ENCODE measurements around the gene SIPA1L2.

SIPA1L2 gene

DNA sequence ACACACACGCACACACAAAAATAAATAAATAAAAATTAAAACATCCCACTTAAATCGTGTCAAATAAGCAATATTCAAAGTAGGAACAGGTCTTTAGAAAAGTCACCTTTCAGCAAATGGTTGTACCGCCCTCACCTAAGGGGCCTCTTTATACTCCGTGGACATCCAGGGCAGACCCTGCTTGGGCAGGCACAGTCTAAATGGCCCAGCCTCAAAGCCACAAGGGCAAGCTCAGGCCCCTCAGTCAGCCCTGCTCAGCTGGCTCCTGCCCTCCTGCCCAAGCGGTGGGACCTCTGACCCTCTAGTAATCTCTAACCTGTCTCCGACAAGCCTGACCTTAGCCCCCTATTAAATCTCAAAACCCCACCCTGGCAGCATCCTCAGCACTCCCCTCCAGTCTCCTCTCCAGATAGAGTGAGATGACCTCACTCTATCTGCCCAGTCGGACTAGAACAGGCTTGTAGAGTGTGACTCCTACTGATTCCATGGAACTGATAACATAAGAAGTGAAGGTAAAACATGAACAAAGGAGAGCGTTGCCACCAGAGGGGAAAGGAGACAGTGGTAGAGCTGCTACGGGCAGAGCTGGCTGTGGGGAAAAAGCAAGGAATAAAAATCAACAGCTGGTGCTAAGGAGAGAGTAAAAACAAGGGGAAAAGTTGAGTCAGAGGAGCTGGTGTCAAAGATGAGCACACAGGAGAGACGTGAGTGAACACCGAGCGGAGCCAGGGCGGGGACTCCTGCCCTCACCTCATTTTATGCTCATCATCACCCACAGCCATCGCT, 36.0 kb downstream of the SIPA1L2 start:
- DNase-seq (ENCODE audit: extremely low read depth in 1 of 2, low read depth in 1 of 2) = no peak

DNA sequence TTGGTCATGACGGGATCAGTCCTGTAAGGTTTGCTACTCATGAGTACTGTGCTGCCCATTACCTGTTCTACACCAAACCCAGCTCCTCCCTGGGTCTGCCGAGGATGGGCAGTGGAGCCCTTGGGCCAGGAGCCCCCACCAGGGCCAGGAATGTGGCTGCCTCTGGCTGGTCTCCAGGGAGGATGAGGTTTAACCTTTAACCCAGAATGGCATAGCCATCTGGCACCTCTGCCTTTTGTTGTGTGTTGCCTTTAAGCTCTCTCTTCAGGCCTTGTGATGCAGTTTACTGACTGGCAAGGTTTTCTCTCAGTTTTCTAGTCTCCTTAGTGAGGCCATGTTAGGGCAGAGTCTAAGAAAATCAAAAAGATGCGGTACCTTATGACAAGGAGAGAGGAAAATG, 38.6 kb downstream of the SIPA1L2 start:
- DNase-seq (ENCODE audit: extremely low read depth in 1 of 2, low read depth in 1 of 2) = no peak

DNA sequence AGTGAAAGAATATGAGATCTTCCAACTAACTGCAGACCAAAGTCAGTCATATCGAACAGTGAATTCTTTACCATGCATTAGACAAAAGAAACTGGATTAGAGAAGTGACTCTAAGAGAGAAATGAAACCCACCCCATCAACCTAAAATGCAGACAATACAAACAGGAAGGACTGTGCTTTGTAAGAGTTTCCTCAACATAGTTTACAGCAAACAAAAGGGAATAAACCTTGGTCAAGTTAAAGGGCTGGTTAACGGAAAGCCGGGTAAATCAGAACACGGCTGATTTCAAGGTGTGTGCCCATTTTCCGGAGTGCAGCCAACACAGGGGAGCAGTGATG, 39.2 kb downstream of the SIPA1L2 start:
- DNase-seq (ENCODE audit: extremely low read depth in 1 of 2, low read depth in 1 of 2) = no peak

DNA sequence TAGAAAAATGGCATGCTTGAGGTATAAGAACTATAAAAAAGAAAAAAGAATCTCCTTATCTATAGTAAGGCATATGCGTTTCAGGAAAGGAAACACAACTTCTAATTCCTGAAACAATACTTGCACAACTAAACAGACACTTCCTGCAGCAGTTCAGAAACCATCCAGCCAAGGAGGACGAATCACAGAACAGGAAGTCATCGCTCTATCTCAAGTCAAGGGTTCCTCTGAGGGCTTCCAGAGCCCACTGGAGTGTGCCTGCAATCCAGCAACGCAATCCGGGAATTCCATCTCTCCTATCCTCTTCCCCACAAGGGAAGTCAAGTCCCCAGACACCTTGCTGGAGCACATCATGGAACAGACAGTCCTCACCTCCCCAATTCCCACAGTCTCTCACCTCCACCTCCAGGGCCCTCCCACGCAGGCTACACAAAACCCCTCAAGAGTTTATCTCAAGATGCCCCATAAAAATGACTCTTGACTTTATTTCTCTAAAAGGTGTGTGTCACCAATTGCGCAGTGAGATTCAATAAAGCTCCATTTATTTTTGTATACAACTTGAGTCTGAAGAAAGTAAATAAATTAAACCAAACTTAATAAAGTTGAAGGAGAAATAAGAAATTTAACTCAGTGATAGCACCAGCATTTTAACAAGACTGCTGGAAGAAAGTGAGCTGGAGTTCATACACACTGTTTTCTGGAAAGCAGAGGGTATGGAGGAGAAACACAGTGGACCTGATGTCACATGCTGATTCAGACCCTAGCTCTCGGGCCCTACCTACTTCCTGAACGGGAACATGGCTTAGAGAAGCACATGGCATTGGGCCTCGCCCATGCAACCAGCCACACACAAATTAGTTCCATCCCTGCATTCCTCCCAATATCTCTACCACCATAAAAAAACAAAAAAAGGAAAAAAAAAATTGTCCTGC, 39.9 kb downstream of the SIPA1L2 start:
- DNase-seq (ENCODE audit: extremely low read depth in 1 of 2, low read depth in 1 of 2) = no peak

DNA sequence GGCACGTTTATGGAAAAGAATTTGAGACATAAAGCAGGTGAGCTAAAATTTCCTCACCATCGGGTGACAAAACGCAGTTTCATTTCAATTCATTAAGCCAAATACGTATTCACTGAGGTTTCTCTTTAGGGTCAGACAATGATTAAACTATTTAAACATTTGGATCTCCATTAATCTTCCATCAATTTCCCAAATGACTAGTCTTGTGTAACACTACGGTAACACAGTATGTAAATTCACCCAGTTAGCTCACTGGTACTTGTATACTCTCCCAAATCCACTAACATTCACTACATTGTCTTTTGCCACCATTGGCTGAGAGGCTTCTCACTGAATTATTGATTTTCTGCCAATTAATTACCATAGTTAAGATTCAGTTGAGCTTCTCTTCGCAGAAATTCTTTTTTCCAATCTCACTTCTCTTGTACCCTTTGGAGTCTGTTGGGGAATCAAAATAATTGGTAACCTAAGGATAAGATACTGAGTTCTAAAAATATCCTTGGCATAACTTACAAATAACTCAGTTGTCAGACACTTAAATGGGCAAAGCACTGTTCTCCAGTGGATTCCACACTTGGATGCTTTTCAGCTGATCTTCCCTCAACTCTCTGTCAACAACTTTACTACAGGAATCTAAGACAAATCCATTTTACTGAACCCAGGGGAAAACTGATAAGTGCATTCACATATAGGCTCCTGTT, 40.7 kb downstream of the SIPA1L2 start:
- DNase-seq (ENCODE audit: extremely low read depth in 1 of 2, low read depth in 1 of 2) = no peak

DNA sequence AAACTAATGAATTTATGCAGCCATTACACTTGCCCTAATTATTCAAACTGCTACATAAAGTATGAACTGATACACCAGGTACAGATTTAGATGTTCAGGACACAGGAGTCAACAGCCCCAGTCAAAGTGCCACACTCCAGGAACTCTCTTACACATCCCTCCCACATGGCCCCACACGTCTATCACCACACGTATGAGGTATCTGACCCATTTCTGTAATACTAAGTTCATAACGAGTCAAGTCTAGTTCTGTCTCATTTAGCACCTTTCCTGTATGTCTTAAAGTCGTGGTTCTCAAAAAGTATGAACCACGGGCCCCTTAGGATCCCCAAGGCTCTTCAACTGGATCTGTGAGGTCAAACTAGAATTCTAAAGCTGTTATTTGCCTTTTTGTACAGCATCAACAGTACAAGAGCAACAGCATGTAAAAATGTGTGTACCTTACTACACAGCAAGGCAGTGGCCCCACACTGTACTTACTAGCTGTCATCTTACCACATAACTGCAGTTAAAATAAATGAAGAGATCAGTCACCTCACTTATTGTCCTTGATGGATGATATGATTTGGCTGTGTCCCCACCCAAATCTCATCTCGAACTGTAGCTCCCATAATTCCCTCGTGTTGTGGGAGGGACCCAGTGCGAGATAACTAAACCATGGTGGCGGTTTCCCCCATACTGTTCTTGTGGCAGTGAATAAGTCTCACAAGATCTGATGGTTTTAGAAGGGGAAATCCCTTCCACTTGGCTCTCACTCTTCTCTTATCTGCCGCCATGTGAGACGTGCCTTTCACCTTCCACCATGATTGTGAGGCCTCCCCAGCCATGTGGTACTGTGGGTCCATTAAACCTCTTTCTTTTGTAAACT, 42.6 kb downstream of the SIPA1L2 start:
- no peak for DNase-seq (ENCODE audit: extremely low read depth in 1 of 2, low read depth in 1 of 2)

DNA sequence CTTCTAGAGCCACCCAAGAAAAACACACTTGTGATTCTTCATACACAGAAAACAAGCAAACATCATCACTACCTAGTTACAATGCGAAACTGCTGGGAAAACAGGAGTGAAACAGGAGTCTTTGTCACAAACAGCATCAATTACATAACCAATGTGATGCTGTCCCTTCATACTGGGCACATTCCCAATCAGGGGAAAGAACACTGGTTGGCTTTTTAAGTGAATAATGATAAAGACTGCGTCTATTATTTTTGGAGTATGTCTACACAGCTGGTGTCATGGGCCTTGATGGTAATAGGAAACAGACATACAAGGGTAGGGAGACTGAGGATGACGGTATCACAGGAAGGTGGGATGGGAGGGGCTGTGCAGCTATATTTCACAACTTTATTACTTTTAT, 43.3 kb downstream of the SIPA1L2 start:
- DNase-seq (ENCODE audit: extremely low read depth in 1 of 2, low read depth in 1 of 2) = no peak

DNA sequence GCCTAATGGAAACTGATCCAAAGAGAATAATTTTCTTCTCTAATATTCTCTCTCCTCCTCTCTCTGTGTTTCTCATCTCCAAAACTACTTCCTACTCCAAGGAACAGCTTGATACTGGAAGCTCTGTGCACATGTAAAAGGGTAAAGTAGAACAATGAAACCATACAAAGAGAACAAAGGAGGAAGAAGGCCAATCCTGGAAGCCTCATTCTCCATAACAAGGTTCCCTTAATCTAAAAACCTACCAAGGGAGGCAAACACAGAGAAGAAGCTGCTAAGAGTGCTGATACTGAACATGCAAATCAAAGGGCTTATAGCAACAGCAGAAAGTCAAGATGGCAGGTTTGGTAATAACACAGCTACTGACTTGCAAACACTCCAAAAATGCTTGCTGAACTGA, 44.4 kb downstream of the SIPA1L2 start:
- DNase-seq (ENCODE audit: extremely low read depth in 1 of 2, low read depth in 1 of 2) = no peak

DNA sequence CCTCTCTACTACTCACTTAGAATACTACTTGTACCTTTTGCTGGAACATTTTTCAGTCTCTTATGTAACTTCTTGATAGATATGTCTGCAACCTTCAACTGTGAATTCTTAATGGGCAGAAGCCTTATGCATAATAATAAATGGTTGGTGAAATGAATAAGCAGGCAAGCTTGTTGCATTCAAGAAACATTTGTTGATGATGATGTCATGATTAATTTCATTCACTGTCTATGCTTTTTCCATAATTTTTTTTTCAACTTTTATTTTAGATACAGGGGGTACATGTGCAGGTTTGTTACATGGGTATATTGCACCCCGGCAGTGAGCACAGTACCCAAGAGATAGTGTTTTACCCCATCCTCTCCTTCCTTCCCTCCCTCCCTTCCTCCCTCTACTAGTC, 48.0 kb downstream of the SIPA1L2 start:
- DNase-seq (ENCODE audit: extremely low read depth in 1 of 2, low read depth in 1 of 2) = no peak
